ENCODE data around the gene FAM8A1.

FAM8A1 gene, protein sequence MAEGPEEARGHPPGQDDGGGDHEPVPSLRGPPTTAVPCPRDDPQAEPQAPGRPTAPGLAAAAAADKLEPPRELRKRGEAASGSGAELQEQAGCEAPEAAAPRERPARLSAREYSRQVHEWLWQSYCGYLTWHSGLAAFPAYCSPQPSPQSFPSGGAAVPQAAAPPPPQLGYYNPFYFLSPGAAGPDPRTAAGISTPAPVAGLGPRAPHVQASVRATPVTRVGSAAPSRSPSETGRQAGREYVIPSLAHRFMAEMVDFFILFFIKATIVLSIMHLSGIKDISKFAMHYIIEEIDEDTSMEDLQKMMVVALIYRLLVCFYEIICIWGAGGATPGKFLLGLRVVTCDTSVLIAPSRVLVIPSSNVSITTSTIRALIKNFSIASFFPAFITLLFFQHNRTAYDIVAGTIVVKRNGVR

DNA sequence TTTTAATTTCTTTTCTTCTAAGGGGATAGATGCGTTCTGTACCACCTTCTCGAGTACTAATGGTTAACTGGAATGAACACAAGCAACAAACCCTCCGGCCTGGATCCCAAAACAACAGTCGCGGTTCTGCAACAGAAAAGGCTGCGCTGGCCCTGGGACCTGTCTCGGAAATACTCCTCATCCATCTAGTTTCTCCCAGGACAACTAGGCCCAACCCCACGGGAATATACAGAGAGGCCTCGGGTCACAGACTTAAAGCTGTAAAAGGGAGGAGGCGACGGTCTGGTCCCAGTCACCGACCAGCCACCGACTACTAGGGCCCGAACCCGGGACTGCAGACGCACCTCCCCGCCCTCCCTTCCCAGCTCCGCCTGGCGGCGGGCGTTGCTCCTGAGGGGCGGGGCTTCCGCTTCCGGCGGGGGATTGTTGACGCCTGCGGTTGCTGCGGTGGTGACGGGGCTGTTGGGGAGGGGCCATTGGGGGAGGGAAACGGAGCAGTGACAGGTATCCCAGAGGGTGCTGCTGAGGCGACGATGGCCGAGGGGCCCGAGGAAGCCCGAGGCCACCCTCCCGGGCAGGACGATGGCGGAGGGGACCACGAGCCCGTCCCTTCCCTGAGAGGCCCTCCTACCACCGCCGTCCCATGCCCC, at the start of gene FAM8A1:
Gene FAM8A1, plus strand, starts transcription at position 426 of the 650 bp plus-strand sequence. Its CDS starts 108 bp downstream, at position 534.
- in situ Hi-C loops (cut with MboI; ENCODE audit: low sequenced_read_pairs) = loop anchor here (25.0 kb wide), 2 partner anchors 212 to 438 kb away; no protein-coding TSS in a partner anchor

DNA sequence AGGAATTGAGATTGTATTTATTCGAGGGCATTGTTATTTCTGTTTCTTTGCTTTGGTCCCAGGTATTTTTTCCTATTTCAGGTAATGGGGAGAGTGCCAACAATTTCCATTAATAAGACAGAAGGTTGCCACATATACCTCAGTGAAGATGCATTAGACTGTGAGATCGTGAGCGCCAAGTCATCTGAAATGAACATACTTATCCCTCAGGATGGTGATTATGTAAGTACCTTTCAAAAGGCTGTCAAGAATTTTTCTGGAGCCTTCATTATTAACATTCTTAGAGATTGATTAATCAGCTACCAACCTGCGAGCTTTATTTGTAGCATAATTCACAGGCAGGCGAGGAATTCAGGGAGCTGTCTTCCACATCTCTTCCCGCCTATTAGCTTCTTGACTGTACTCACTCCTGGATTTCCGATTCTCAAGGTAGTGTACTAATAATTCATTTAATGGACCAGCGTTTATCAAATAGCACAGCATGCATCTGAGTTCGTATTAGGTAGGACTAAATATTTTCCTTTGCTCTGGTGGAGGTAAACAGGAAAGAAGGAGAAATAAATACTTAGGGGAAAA, 48.6 kb upstream of the FAM8A1 start:
- in situ Hi-C loops (cut with MboI; ENCODE audit: low sequenced_read_pairs) = no loop called here

DNA sequence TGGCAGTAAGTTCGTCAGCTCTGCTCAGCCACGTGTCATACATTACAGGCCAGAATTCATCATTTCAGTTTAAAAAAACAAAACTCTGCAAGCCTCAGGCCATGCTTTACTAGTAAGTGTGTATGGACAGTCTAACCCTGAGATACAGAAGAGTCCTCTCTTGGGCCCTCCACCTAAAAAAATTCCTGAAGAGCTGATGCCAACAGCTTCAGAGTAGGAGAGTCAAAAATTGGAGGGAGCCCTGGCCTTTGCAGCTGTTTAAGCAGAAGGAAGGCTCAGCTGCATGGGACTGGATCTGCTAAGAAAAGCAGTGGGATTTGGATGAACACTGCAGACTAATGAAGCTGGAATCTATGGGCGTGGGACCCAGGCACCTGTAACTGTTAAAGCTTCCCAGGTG, 47.2 kb upstream of the FAM8A1 start:
- in situ Hi-C loops (cut with MboI; ENCODE audit: low sequenced_read_pairs) = no loop called here

DNA sequence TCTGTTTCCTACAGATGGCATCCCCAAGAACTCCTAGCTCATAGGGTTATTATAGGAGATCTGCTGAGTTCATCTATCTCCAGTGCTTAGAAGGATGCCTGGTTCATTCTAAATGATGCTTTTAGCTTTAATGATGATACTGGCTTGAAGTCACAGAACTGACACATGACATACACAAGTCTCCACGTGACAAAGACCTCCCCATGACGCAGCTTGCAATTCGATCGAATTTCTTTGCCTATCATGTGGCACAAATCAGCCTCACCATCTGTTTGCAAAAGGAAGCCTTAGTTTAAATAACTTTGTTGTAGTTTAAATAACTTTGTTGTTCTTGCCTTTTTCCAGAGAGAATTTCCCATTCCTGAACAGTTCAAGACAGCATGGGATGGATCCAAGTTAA, 44.1 kb upstream of the FAM8A1 start:
- in situ Hi-C loops (cut with MboI; ENCODE audit: low sequenced_read_pairs) = no loop called here

DNA sequence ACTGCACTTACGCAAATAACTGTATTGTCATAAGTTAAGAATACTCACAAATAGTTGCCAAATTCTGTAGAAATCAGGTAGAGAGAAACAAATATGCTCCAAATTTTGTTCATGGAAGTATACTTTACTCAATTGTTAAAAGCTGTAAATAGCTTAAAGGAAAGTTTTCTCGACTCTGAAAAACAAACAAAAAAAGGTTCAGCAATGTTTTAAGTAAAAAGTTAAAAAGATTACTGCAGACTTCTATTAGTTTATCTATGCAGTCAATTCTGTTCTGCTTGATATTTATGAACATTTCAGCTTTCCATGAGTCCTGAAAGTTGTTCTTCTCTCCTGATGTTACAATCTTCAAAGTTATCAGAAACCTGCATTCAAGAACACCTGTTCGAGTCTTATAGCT, 37.5 kb upstream of the FAM8A1 start:
- in situ Hi-C loops (cut with MboI; ENCODE audit: low sequenced_read_pairs) = no loop called here

DNA sequence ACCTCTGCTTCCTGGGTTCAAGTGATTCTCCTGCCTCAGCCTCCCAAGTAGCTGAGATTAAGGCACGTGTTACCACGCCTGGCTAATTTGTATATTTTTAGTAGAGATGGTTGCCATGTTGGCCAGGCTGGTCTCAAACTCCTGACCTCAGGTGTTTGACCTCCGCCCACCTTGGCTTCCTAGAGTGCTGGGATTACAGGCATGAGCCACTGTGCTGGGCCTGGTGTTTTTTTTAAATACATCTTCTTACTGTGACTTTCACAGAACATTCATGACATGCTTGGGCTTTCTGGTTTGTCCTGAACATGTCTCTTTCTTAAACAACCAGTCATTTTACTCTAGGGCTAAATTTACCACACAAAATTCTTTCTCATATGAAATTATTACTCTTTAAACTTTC, 34.7 kb upstream of the FAM8A1 start:
- in situ Hi-C loops (cut with MboI; ENCODE audit: low sequenced_read_pairs) = no loop called here

DNA sequence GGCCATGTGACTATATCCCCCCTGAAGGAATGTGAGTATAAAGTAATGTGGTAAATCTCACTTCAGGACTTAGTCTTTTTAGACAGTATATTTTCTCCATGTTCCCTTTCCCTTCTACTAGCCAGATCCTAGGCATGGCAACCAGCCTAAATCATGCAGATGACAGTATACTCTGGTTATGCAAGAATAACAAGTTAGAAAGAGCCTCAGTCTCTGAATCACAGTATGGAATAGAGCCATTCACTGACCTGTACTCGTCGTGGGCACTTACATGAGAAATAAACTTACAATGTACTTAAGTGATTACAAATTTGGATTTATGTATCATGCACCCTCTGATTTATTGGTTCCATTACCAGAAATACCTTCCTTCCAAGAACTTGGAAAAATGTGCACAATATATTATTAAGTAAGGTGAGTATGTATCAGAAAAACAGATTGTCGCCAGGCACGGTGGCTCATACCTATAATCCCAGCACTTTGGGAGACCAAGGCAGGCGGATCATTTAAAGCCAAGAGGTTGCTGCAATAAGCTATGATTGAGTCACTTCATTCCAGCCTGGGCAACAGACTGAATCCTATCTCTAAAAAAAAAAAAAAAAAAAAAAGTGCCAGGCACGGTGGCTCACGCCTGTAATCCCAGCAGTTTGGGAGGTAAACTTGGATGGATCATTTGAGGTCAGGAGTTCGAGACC, 25.1 kb upstream of the FAM8A1 start:
- in situ Hi-C loops (cut with MboI; ENCODE audit: low sequenced_read_pairs) = loop anchor here (25.0 kb wide), 2 partner anchors 237 to 413 kb away; no protein-coding TSS in a partner anchor

DNA sequence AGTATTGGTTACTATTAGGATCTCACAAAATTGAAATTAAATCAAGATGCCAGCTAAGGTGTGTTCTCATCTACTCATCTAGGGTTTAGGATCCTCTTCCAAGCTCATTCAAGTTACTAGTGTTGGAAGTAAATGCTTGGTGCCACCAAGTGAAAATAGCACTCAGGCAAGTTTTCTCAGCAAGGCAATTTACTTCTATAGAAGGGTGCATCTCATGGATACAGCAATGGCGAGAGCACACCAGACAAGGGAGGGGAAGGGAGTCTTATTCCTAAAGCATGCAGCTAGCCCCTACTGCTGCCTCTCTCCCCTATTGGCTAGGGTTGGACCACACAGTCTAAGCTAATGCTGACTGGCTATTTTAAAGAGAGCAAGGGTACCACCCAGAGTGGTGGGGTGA, 23.0 kb upstream of the FAM8A1 start:
- in situ Hi-C loops (cut with MboI; ENCODE audit: low sequenced_read_pairs) = loop anchor here (25.0 kb wide), 2 partner anchors 235 to 415 kb away; no protein-coding TSS in a partner anchor

DNA sequence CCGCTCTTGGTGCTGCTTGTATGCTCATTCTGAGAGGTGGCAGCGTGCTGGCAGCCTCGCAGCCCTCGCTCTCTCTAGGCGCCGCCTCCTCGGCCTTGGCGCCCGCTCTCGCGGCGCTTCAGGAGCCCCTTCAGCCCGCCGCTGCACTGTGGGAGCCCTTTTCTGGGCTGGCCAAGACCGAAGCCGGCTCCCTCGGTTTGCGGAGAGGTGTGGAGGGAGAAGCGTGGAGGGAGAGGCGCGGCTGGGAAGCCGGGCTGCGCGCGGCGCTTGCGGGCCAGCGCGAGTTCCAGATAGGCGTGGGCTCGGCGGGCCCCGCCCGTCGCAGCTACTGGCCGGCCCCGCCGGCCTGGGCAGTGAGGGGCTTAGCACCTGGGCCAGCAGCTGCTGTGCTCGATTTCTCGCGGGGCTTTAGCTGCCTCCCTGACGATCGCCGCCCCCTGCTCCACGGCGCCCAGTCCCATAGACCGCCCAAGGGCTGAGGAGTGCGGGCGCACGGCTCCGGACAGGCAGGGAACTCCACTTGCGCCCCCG, 19.5 kb upstream of the FAM8A1 start:
- in situ Hi-C loops (cut with MboI; ENCODE audit: low sequenced_read_pairs) = loop anchor here (25.0 kb wide), 2 partner anchors 232 to 418 kb away; no protein-coding TSS in a partner anchor

DNA sequence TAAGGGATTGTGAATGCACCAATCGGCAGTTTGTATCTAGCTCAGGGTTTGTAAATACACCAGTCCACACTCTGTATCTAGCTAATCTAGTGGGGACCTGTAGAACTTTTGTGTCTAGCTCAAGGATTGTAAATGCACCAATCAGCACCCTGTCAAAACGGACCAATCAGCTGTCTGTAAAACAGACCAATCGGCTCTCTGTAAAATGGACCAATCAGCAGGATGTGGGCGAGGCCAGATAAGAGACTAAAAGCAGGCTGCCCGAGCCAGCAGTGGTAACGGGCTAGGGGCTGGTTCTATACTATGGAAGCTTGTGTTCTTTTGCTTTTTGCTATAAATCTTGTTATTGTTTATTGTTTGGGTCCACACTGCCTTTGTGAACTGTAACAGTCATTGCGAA, 18.8 kb upstream of the FAM8A1 start:
- in situ Hi-C loops (cut with MboI; ENCODE audit: low sequenced_read_pairs) = loop anchor here (25.0 kb wide), 2 partner anchors 231 to 419 kb away; no protein-coding TSS in a partner anchor

DNA sequence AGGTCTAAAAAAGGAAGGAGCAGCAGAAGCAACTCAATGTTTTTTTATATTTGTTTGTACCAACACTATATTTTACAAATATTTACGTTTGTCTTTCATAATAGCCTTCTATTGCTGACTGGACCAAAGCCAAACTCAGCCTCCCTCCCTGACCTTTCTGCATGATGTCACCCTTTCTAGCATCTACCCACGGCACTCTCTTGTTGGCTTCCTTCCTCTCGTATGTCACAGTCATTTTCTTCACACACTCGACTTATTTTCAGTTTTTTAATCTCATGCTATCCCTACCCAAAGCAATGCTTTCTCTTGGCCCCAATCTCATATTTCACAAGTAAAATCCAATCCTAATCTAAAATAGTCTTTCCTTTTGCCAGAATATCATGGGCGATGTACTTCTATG, 16.3 kb upstream of the FAM8A1 start:
- in situ Hi-C loops (cut with MboI; ENCODE audit: low sequenced_read_pairs) = loop anchor here (25.0 kb wide), 2 partner anchors 228 to 422 kb away; no protein-coding TSS in a partner anchor

DNA sequence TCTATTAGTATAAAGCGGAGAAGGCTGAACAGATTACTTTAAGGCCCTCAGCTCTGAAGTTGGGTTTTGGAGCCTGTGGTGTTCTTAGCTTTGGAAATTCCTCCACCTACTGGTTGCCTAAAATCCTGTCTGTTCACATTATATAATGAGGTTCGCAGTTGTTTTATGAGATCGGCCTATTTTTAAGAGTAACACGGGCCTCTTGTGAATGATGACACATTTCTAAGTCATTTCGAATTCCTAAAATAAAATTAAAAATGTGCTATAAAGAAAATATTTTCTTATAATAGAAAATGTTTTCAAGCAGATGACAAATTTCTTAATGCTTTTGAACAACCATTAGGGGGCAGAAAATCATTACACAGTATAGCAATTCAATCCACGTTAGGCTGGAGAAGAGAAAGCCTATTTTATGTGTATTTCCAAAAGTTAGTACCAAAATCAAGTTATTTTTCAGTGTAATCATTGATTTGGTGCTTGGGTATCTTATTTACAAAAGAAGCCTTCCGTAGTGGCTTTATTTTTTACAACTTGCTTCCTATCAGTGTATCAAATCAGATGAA, 15.8 kb upstream of the FAM8A1 start:
- in situ Hi-C loops (cut with MboI; ENCODE audit: low sequenced_read_pairs) = loop anchor here (25.0 kb wide), 2 partner anchors 228 to 422 kb away; no protein-coding TSS in a partner anchor

DNA sequence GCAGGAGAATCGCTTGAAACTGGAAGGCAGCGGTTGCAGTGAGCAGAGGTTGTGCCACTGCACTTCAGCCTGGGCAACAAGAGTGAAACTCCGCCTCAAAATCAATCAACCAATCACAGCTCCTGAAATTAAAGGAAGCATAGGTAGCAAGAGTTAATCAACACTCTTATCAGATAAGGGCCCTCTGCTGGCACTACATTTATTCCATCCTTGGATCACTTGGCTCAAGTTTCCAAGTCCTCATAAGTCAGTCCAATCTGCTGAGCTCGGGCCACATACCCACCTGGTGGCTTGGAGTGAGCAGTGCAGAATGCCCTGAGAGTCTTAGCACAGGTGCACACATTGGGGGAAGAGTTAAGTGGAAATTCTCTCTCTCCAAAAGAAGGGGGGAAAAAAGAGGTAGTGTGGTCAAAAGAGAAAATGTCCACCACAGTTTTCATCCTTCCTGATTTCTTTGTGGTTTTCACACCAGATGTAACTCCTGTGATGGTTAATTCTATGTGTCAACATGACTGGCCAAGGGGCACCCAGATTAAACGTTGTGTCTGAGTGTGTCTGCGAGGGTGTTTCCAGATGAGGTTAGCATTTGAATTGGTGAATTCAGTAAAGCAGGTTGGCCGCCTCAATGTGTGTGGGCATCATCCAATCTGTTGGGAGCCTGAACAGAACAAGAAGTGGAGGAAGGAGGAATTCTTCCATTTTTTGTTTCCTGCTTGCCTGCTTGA, 14.2 kb upstream of the FAM8A1 start:
- in situ Hi-C loops (cut with MboI; ENCODE audit: low sequenced_read_pairs) = loop anchor here (25.0 kb wide), 2 partner anchors 226 to 424 kb away; no protein-coding TSS in a partner anchor

DNA sequence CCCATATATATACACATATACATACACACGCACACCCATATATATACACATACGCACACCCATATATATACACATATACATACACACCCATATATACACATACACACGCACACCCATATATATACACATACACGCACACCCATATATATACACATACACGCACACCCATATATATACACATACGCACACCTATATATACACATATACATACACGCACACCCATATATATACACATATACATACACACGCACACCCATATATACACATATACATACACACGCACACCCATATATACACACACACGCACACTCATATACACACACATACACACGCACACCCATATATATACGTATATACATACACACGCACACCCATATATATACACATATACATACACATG, 13.5 kb upstream of the FAM8A1 start:
- in situ Hi-C loops (cut with MboI; ENCODE audit: low sequenced_read_pairs) = loop anchor here (25.0 kb wide), 2 partner anchors 226 to 424 kb away; no protein-coding TSS in a partner anchor

DNA sequence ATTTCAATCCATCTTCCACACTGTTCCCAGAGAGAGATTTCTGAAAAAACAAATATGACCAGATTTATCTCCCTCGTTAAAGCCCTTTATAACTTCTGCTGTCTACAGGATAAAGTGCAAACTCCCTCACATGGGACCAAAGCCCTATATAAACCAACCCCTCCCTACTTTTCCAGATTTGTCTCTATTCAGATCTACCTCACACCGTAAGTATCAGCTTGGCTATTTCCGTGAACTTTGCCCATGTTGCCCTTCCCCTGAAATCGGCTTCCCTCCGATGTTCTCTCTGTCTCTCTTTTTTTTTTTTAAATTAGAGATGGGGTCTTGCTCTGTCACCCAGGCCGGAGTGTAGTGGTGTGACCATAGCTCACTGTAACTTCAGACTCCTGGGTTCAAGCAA, 12.1 kb upstream of the FAM8A1 start:
- in situ Hi-C loops (cut with MboI; ENCODE audit: low sequenced_read_pairs) = loop anchor here (25.0 kb wide), 2 partner anchors 224 to 426 kb away; no protein-coding TSS in a partner anchor

DNA sequence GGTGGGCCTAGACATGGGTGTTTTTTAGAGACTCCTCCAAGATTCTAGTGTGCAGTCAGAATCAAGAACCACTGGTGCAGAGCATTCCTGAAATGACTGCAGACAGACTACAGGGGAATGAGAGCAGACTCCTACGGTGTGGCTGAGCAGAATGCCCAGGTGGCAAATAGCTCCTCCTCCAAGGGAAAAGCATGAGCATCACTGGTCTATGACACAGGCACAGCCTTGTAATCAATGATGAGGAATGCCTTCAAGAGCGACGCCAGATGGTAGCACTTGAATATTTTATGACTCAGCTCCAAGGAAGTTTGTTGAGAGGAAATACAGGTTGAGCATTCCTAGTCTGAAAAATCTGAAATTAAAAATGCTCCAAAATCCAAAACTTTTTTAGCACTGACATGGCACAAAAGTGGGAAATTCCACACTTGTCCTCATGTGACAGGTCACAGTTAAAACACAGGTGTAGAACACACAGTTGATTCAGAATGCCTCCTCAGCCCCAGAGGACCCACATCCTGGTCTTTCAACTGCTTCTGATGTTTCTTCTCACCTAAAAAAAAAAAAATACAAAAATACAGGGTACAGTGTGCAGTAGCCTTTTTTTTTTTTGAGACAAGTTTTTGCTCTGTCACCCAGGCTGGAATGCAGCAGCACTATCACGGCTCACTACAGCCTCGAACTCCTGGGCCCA, 10.6 kb upstream of the FAM8A1 start:
- in situ Hi-C loops (cut with MboI; ENCODE audit: low sequenced_read_pairs) = loop anchor here (25.0 kb wide), 2 partner anchors 223 to 427 kb away; no protein-coding TSS in a partner anchor

DNA sequence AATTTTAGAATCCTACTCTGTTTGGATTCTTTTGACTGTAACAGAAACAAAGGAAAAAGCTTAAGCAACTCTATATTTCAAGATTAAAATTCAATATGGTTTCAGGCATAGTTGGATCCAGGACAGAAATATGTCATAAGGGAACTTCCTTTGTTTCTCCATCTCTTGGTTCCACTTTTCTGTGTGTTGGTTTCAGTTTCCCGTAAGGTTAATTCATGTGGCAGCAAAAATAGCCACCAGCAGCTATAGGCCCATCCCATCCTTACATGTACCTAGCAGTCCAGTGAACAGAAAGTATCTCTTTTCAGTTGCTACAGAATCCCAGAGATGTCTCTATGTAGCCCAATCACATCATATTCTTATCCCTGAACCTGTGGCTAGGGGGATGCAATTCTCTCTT, 8.8 kb upstream of the FAM8A1 start:
- in situ Hi-C loops (cut with MboI; ENCODE audit: low sequenced_read_pairs) = loop anchor here (25.0 kb wide), 2 partner anchors 221 to 429 kb away; no protein-coding TSS in a partner anchor

DNA sequence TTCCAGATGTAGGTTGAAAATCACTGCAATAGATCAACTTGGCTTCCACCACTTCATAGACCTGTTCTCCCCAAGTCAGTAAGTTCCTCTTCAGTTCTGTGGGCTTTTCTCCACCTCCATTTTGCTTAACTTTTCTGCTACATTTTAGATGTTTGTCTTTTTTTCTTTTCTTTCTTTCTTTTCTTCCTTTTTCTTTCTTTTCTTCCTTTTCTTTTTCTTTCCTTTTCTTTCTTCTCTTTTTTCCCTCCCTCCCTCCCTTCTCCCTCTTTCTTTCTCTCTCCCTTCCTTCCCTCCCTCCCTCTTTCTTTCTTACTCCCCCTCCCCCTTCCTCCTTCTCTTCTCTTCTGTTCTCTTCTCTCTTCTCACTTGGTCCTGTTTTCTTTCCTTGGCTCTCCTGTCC, 6.9 kb upstream of the FAM8A1 start:
- in situ Hi-C loops (cut with MboI; ENCODE audit: low sequenced_read_pairs) = loop anchor here (25.0 kb wide), 2 partner anchors 219 to 431 kb away; no protein-coding TSS in a partner anchor

All from HL-60/S4 treated with retinoic acid at 250 ng/mL for 4 days and 3 days (cell line).